Nasal cavity respiratory epithelium epithelial cell of viscerocranial mucosa (primary cell): Measurements from ENCODE around the gene MOCS2. TPM values are rescaled to one million over a fixed set of nuclear protein-coding genes. Genes with fewer than 3 reads are reported as not detected.

Experiments
- total RNA-seq: library from RNA; depleted of rRNA; stranded (reverse); fragments of >200 nt; gene quantifications from 2 replicates; pipeline ENCODE4 v1.2.3, GENCODE V29; 2014

MOCS2 gene
- total RNA-seq = 17.8 and 29.4 TPM in 2 replicates

GRCh38 chr5:53109443-53110127, at the start of gene MOCS2:
MOCS2 (minus strand) TSS chr5:53109757; CDS start chr5:53107174, 2,583 bp downstream.

Other genes starting within 250 kb of the MOCS2 start
- 21.2 and 97.1 TPM in 2 replicates for gene ITGA2, start 120.4 kb downstream of the MOCS2 start, total RNA-seq